HL-60 (cell line): Measurements from ENCODE around the gene QPCT.

Source experiments
- DNase-seq, 2 experiments: peaks; one replicate each; pipeline ENCODE4 v3.0.0-alpha.2; 2010 to 2020; ENCODE audit warnings: low read depth in 1 of 2, low spot score in 1 of 2
- H3K27ac ChIP-seq: fragments of 250-450 bp; sonication (Bioruptor Pico); replicated peaks from 2 replicates; pipeline ENCODE4 v1.5.1; 2020; ENCODE audit warnings: mild to moderate bottlenecking, moderate library complexity
- H3K27me3 ChIP-seq: fragments of 250-450 bp; sonication (Bioruptor Pico); 2 replicates; pipeline ENCODE4 v1.5.1; 2021; ENCODE audit warnings: mild to moderate bottlenecking, moderate library complexity; ENCODE audit not compliant: insufficient read depth, poor library complexity, severe bottlenecking
- H3K4me3 ChIP-seq: replicated peaks from 2 replicates; pipeline ENCODE4 v1.5.1; 2011; ENCODE audit warnings: mild to moderate bottlenecking, control low read depth, low read length; ENCODE audit not compliant: insufficient read depth
- CTCF ChIP-seq: IDR thresholded peaks from one replicate; pipeline ENCODE4 v1.5.1; 2011; ENCODE audit warnings: low read length, control low read depth, inconsistent platforms; ENCODE audit not compliant: insufficient read depth
- GABPA ChIP-seq: IDR thresholded peaks from 2 replicates; pipeline ENCODE4 v1.6.1; 2012; ENCODE audit warnings: low read depth
- POLR2AphosphoS5 ChIP-seq: IDR thresholded peaks from 2 replicates; pipeline ENCODE4 v1.6.1; 2012; ENCODE audit warnings: low read depth
- SPI1 ChIP-seq: IDR thresholded peaks from 2 replicates; pipeline ENCODE4 v1.6.1; 2012; ENCODE audit warnings: low read depth, mild to moderate bottlenecking, borderline replicate concordance
- TF ChIP-seq, protein P1 (sequence below): IDR thresholded peaks from 2 replicates; pipeline ENCODE4 v1.6.1; 2012; ENCODE audit warnings: low read depth; ENCODE audit not compliant: insufficient replicate concordance

QPCT gene

DNA sequence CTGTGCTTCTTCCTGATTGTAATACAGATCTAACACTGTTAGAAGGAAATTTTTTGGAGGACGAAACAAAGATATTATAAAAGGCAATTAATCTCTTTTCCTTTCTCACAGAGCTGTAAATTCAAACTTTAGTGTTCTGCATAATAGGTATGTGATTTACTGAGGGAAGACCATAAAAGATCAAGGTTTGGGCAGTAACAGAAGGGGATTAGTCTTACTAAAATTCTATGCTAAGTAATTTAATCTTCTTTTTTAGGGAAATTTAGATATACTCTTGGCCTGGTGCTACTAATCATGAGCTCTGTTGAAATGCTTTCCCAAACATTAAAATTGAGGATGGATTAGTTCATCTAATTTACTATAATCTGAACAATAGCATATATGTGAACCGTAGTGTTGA, 8.8 kb upstream of the QPCT start:
- DNase-seq = no peak
- TF ChIP-seq CTCF (no peak), GABPA (no peak), POLR2AphosphoS5 (no peak), SPI1 (no peak)
- TF ChIP-seq, protein P1, sequence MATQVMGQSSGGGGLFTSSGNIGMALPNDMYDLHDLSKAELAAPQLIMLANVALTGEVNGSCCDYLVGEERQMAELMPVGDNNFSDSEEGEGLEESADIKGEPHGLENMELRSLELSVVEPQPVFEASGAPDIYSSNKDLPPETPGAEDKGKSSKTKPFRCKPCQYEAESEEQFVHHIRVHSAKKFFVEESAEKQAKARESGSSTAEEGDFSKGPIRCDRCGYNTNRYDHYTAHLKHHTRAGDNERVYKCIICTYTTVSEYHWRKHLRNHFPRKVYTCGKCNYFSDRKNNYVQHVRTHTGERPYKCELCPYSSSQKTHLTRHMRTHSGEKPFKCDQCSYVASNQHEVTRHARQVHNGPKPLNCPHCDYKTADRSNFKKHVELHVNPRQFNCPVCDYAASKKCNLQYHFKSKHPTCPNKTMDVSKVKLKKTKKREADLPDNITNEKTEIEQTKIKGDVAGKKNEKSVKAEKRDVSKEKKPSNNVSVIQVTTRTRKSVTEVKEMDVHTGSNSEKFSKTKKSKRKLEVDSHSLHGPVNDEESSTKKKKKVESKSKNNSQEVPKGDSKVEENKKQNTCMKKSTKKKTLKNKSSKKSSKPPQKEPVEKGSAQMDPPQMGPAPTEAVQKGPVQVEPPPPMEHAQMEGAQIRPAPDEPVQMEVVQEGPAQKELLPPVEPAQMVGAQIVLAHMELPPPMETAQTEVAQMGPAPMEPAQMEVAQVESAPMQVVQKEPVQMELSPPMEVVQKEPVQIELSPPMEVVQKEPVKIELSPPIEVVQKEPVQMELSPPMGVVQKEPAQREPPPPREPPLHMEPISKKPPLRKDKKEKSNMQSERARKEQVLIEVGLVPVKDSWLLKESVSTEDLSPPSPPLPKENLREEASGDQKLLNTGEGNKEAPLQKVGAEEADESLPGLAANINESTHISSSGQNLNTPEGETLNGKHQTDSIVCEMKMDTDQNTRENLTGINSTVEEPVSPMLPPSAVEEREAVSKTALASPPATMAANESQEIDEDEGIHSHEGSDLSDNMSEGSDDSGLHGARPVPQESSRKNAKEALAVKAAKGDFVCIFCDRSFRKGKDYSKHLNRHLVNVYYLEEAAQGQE = no peak
- no peak overlapping the region for H3K4me3 ChIP-seq
- no peak overlapping the region for H3K27ac ChIP-seq
- no peaks in the 10 kb centered on the region for H3K27me3 ChIP-seq

DNA sequence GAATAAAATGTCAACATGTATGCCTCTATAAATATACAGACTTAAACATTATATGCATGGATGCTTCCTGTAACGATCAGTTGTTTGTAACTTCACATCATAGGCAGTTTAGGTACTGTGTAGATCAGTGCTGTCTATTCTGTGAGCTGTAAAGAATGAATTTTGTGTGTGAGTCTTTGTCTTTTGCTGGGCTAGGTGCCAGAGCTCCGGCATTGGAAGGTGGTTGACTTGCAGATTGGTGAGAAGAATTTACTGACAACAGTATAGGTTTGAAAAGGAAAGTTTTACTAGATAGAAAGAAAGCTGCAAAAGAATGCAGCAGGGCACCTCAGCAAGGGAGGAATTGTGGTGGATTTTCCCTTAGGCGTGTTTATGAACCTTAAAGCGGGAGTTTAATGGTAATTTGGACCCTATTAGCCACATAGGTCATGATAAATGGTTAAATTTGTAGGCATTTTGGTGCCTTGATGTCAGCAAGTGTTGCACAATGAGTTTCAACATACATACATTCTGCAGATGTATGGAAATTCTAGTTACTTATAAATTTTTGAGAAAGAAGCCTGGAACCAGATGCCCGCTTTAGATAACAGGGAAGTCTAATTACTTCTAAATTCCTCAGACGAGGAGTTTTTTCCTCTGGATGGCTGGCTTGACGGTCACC, 6.7 kb upstream of the QPCT start:
- no peak for DNase-seq
- TF ChIP-seq POLR2AphosphoS5 = no peak
- TF ChIP-seq CTCF = no peak
- TF ChIP-seq GABPA = no peak
- TF ChIP-seq SPI1 = no peak
- TF ChIP-seq, protein P1 = no peak
- H3K4me3 ChIP-seq = no peak overlapping the region
- H3K27me3 ChIP-seq = no peaks in the 10 kb centered on the region
- no peak overlapping the region for H3K27ac ChIP-seq

- H3K27ac ChIP-seq = no peak overlapping the region
- no peak for TF ChIP-seq CTCF
- TF ChIP-seq POLR2AphosphoS5 = no peak
- TF ChIP-seq, protein P1 = no peak
- no peak for TF ChIP-seq SPI1
- TF ChIP-seq GABPA = no peak
- DNase-seq = no peak
- no peak overlapping the region for H3K4me3 ChIP-seq
- no peaks in the 10 kb centered on the region for H3K27me3 ChIP-seq
Observed at GRCh38 chr2:37338933-37339332, 5.5 kb upstream of the QPCT start.
